Cardiac muscle cell (in vitro differentiated cells and primary cell): Measurements from ENCODE around the gene METTL17. TPM values are rescaled to one million over a fixed set of nuclear protein-coding genes. Genes with fewer than 3 reads are reported as not detected.

Source experiments
- DNase-seq, 2 donors: peaks; one replicate each; pipeline versions ENCODE4 v3.0.0 to v3.0.0-alpha.2; 2010 to 2017; ENCODE audit warnings: low read depth in 1 of 2, low spot score in 1 of 2
- H3K27ac ChIP-seq: fragments of 200-600 bp; sonication (generic); 2 replicates; pipeline ENCODE4 v1.5.1; 2016
- H3K27me3 ChIP-seq: fragments of 200-600 bp; sonication (generic); 2 replicates; pipeline ENCODE4 v1.6.0; 2016; ENCODE audit warnings: control low read depth
- H3K36me3 ChIP-seq: fragments of 200-600 bp; sonication (generic); 2 replicates; pipeline ENCODE4 v1.5.1; 2016; ENCODE audit warnings: control low read depth
- H3K4me1 ChIP-seq: fragments of 200-600 bp; sonication (generic); 2 replicates; pipeline ENCODE4 v1.8.1; 2017; ENCODE audit warnings: low read depth, mild to moderate bottlenecking, mixed run types
- H3K4me3 ChIP-seq: fragments of 200-600 bp; sonication (generic); 2 replicates; pipeline ENCODE4 v1.5.1; 2016; ENCODE audit warnings: mild to moderate bottlenecking
- H3K9me3 ChIP-seq: fragments of 200-600 bp; sonication (generic); 2 replicates; pipeline ENCODE4 v1.5.1; 2017; ENCODE audit warnings: low read depth, mild to moderate bottlenecking, control low read depth
- CTCF ChIP-seq: IDR thresholded peaks from 2 replicates; pipeline ENCODE4 v1.5.1; 2012; ENCODE audit warnings: low read depth, mild to moderate bottlenecking, low read length
- polyA plus RNA-seq: library from polyadenylated mRNA; unstranded; fragments of >200 nt; fragmentation: Nextera tagmentation; extraction: Ambion mirVana; gene quantifications from 2 replicates; pipeline ENCODE4 v1.2.1, GENCODE V29; 2016
- total RNA-seq: library from RNA; depleted of rRNA; stranded (reverse); fragments of >200 nt; gene quantifications from 2 replicates; pipeline ENCODE4 v1.2.3, GENCODE V29; 2016

METTL17 gene
- total and polyA plus RNA-seq, 2 experiments from 2014 or later: 122 to 152 TPM

DNA sequence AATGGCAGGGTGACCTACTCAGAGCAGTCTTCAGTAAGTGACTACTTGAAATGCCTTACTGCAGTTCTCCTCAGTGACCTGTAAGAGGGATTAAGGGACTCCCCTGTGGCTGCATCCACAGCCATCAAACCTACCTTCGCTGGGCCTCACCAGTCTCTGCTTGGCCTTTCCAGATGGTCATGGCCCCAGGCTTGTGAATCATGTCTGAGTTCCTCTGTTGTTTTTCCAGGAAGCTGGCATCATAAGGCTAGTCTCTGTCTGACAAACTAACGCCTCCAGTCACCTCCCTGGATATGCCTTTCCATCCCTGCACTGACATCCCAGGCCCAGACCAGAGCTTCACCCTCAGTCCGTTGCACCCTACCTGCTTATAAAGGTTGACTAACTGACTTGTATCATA, 20.4 kb upstream of the METTL17 start:
- peaks cover 3% of the 10 kb centered on the region for H3K4me1 ChIP-seq
- H3K9me3 ChIP-seq: no peaks in the 10 kb centered on the region
- no peak for DNase-seq
- H3K4me3 ChIP-seq: no peak overlapping the region
- H3K27me3 ChIP-seq: peaks cover 6% of the 10 kb centered on the region
- no peak overlapping the region for H3K27ac ChIP-seq
- H3K36me3 ChIP-seq: no peaks in the 10 kb centered on the region
- TF ChIP-seq CTCF: no peak

- Histone ChIP-seq H3K4me3 (peak overlapping the region; percentile 56), H3K27me3 (peaks cover 6% of the 10 kb centered on the region), H3K4me1 (peaks cover 3% of the 10 kb centered on the region), H3K9me3 (no peaks in the 10 kb centered on the region), H3K27ac (peak overlapping the region; percentile 82), H3K36me3 (no peaks in the 10 kb centered on the region)
- no peak for TF ChIP-seq CTCF
- DNase-seq: no peak
These were observed 19.2 kb upstream of the METTL17 start for GRCh38 chr14:20970647-20970982.

- peak; percentile 93 for DNase-seq
- peaks cover 3% of the 10 kb centered on the region for H3K4me1 ChIP-seq
- peak; percentile 98 for TF ChIP-seq CTCF
- peak overlapping the region; percentile 56 for H3K4me3 ChIP-seq
- H3K27me3 ChIP-seq: peaks cover 6% of the 10 kb centered on the region
- H3K36me3 ChIP-seq: no peaks in the 10 kb centered on the region
- no peaks in the 10 kb centered on the region for H3K9me3 ChIP-seq
- peak overlapping the region; percentile 82 for H3K27ac ChIP-seq
These were observed 18.6 kb upstream of the METTL17 start for GRCh38 chr14:20970983-20971704.

DNA sequence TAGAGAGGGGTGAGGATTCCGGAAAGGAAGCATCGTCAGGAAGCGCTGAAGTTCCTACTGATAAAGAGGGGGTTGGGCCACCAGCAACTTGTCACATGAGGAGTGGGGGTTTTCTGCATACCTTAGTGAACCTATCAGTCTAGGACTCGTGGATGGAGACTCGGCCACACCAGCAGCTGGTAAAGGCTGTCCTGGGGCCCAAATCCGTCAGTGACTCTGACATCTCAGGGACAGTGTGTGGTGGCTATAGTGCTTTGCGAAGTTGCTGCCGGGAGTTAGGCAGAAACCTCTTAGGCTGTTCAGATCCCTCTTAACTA, 18.1 kb upstream of the METTL17 start:
- no peak for DNase-seq
- no peak for TF ChIP-seq CTCF
- H3K27me3 ChIP-seq: peaks cover 6% of the 10 kb centered on the region
- peak overlapping the region; percentile 82 for H3K27ac ChIP-seq
- no peak overlapping the region for H3K4me3 ChIP-seq
- no peaks in the 10 kb centered on the region for H3K36me3 ChIP-seq
- H3K4me1 ChIP-seq: peaks cover 3% of the 10 kb centered on the region
- H3K9me3 ChIP-seq: no peaks in the 10 kb centered on the region

DNA sequence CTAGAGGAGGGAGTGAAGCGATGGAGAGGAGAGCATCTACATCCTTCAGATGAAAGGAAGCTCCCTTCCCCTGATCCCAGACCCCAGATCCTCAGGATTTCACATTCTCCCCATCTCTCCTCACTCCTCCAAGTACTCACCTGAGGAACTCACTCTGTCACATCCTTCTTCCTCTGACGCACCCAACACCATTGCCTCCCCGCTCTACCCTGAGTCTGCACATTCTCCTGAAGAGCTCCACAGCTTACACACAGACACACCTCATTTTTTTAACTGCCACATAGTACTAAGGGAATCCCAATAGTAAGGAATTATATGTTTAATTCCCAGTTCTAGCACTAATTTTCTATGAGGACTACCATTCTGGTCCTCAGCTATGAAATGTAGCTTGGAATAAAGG, 16.3 kb upstream of the METTL17 start:
- no peaks in the 10 kb centered on the region for H3K9me3 ChIP-seq
- H3K4me1 ChIP-seq: peaks cover 3% of the 10 kb centered on the region
- no peaks in the 10 kb centered on the region for H3K27me3 ChIP-seq
- TF ChIP-seq CTCF: no peak
- no peak overlapping the region for H3K27ac ChIP-seq
- no peak overlapping the region for H3K4me3 ChIP-seq
- DNase-seq: no peak
- H3K36me3 ChIP-seq: no peaks in the 10 kb centered on the region
